Neutrophil (primary cell): ENCODE data around the gene UXS1.
"Not testable (repeated sequence)": the region's sequence is repeated elsewhere in the genome, so short reads cannot be mapped to it uniquely, and the experiment has no call there.

ENCODE experiments used
- H3K27ac ChIP-seq: fragments of 200-600 bp; sonication (generic); 2 replicates; pipeline ENCODE4 v1.5.1; 2016; ENCODE audit warnings: mild to moderate bottlenecking, moderate library complexity
- H3K27me3 ChIP-seq: fragments of 200-600 bp; sonication (generic); 2 replicates; pipeline ENCODE4 v1.6.0; 2016; ENCODE audit warnings: mild to moderate bottlenecking
- H3K36me3 ChIP-seq: fragments of 200-600 bp; sonication (generic); 2 replicates; pipeline ENCODE4 v1.5.1; 2017
- H3K4me1 ChIP-seq, 2 experiments: fragments of 200-600 bp in 1 of 2; sonication (generic) in 1 of 2; 1 replicate in 1 of 2; 2 replicates in 1 of 2; pipeline versions ENCODE4 v1.5.1 to v1.6.1; 2013 to 2016; ENCODE audit warnings: low read depth in 1 of 2, low read length in 1 of 2, mild to moderate bottlenecking in 1 of 2, moderate library complexity in 1 of 2; ENCODE audit not compliant: control insufficient read depth in 1 of 2, insufficient read depth in 1 of 2
- H3K4me3 ChIP-seq, 2 experiments: fragments of 200-600 bp in 1 of 2; sonication (generic) in 1 of 2; 1 replicate in 1 of 2; 2 replicates in 1 of 2; pipeline ENCODE4 v1.5.1; 2013 to 2016; ENCODE audit warnings: low read depth in 1 of 2, low read length in 1 of 2, mild to moderate bottlenecking in 1 of 2, moderate library complexity in 1 of 2
- H3K9me3 ChIP-seq: fragments of 200-600 bp; sonication (generic); 2 replicates; pipeline ENCODE4 v1.5.1; 2016
- CTCF ChIP-seq: fragments of 200-600 bp; sonication (generic); IDR thresholded peaks from 2 replicates; pipeline ENCODE4 v1.5.1; 2016; ENCODE audit warnings: antibody characterized with exemption

Gene UXS1

GRCh38 chr2:106193977-106194778 lies at the start of gene UXS1:
Gene UXS1 (minus strand): TSS chr2:106194301. CDS start chr2:106194241, 60 bp downstream.
- Histone ChIP-seq H3K36me3 (no peaks in the 10 kb centered on the region), H3K27me3 (no peaks in the 10 kb centered on the region), H3K9me3 (no peaks in the 10 kb centered on the region), H3K27ac (peak within 1 kb of the TSS; percentile 80), H3K4me3 (peak within 1 kb of the TSS; percentile 71 to 95), H3K4me1 (peaks cover 48 to 50% of the 10 kb centered on the region in 2 experiments)
- peak; percentile 32 for TF ChIP-seq CTCF

- H3K9me3 ChIP-seq = peaks cover 12% of the 10 kb centered on the region
- not testable (repeated sequence) for H3K27me3 ChIP-seq, H3K36me3 ChIP-seq, H3K4me3 ChIP-seq, H3K27ac ChIP-seq, H3K4me1 ChIP-seq
Observed at GRCh38 chr2:106239491-106239890, 45.4 kb upstream of the UXS1 start.

- not testable (repeated sequence) for H3K27ac ChIP-seq, H3K27me3 ChIP-seq, H3K4me3 ChIP-seq, H3K36me3 ChIP-seq, H3K4me1 ChIP-seq
- peaks cover 17% of the 10 kb centered on the region for H3K9me3 ChIP-seq
Observed at GRCh38 chr2:106235392-106235791, 41.3 kb upstream of the UXS1 start.

- TF ChIP-seq CTCF = no peak
- Histone ChIP-seq H3K4me1 (no peaks in the 10 kb centered on the region), H3K9me3 (peaks cover 17% of the 10 kb centered on the region), H3K27me3 (no peaks in the 10 kb centered on the region), H3K4me3 (no peak overlapping the region), H3K36me3 (no peaks in the 10 kb centered on the region), H3K27ac (no peak overlapping the region)
Observed at GRCh38 chr2:106233350-106233706, 39.2 kb upstream of the UXS1 start.

GRCh38 chr2:106232638-106233349 lies 38.7 kb upstream of the UXS1 start:
- Histone ChIP-seq H3K4me3 (no peak overlapping the region), H3K27me3 (no peaks in the 10 kb centered on the region), H3K27ac (no peak overlapping the region), H3K4me1 (no peaks in the 10 kb centered on the region), H3K9me3 (peaks cover 17% of the 10 kb centered on the region), H3K36me3 (no peaks in the 10 kb centered on the region)
- TF ChIP-seq CTCF = no peak

- no peak for TF ChIP-seq CTCF
- Histone ChIP-seq H3K9me3 (no peaks in the 10 kb centered on the region), H3K4me3 (no peak overlapping the region), H3K27me3 (no peaks in the 10 kb centered on the region), H3K36me3 (no peaks in the 10 kb centered on the region), H3K27ac (no peak overlapping the region), H3K4me1 (no peaks in the 10 kb centered on the region)
Observed at GRCh38 chr2:106223347-106223746, 29.2 kb upstream of the UXS1 start.

- not testable (repeated sequence) for H3K9me3 ChIP-seq, H3K4me1 ChIP-seq, H3K27ac ChIP-seq, H3K27me3 ChIP-seq, H3K36me3 ChIP-seq, H3K4me3 ChIP-seq
Observed at GRCh38 chr2:106222057-106222456, 28.0 kb upstream of the UXS1 start.
